A549 (cell line): Measurements from ENCODE around the gene NEMF. TPM values are rescaled to one million over a fixed set of nuclear protein-coding genes. Genes with fewer than 3 reads are reported as not detected.
A peak's percentile ranks its signal among the peaks of the same experiment; 100 is the strongest.
"Not testable (repeated sequence)": the region's sequence is repeated elsewhere in the genome, so short reads cannot be mapped to it uniquely, and the experiment has no call there.

Source experiments
- ATAC-seq, 2 experiments: fragments of 200-7000 bp in 1 of 2; fragments of >200 bp in 1 of 2; cut with Nextera tagmentation in 1 of 2; cut with Tn5 transposase in 1 of 2; 3 replicates each; pipeline versions ENCODE4 v1.8.0 to v1.9.1; 2018 to 2020; ENCODE audit warnings: mild to moderate bottlenecking in 1 of 2, moderate library complexity in 1 of 2
- CTCF ChIA-PET: fragments of 300-600 bp; sonication (Branson Sonifier 250); formaldehyde crosslinking; extraction: SDS; loops from one replicate; lab custom pipeline; 2021; ENCODE audit warnings: antibody characterized with exemption, inconsistent platforms; lab: Yijun Ruan, JAX
- POLR2A ChIA-PET: fragments of 350-600 bp; formaldehyde crosslinking; extraction: SDS; loops from one replicate; lab custom pipeline; 2021; ENCODE audit warnings: antibody characterized with exemption, inconsistent platforms; lab: Yijun Ruan, JAX
- DNase-seq, 2 experiments: peaks; one replicate each; pipeline versions ENCODE4 v3.0.0 to v3.0.0-alpha.2; 2011 to 2016; ENCODE audit warnings: low read depth in 1 of 2, low spot score in 1 of 2
- FAIRE-seq: peaks from 2 replicates; lab custom pipeline; 2011; peaks lifted over from hg19 to GRCh38; lab: Jason Lieb, UNC
- H3K27ac ChIP-seq, 2 experiments: fragments of >200 bp; sonication (Bioruptor Twin); formaldehyde crosslinking; 3 replicates each; pipeline ENCODE4 v1.5.1; 2016 to 2017
- H3K4me1 ChIP-seq: fragments of >200 bp; sonication (Bioruptor Twin); formaldehyde crosslinking; 3 replicates; pipeline ENCODE4 v1.6.1; 2016
- H3K4me2 ChIP-seq: fragments of >200 bp; sonication (Bioruptor Twin); formaldehyde crosslinking; 3 replicates; pipeline ENCODE4 v1.6.1; 2016
- H3K4me3 ChIP-seq: fragments of >200 bp; sonication (Bioruptor Twin); formaldehyde crosslinking; 3 replicates; pipeline ENCODE4 v1.5.1; 2016
- H3K9me3 ChIP-seq: fragments of >200 bp; sonication (Bioruptor Twin); formaldehyde crosslinking; 3 replicates; pipeline ENCODE4 v1.6.1; 2016
- CBX2 ChIP-seq: fragments of 200-600 bp; sonication (generic); IDR thresholded peaks from 2 replicates; pipeline ENCODE4 v1.6.1; 2016; ENCODE audit warnings: low read depth, mild to moderate bottlenecking, borderline replicate concordance
- EHF ChIP-seq: fragments of 250-450 bp; sonication (Bioruptor Pico); IDR thresholded peaks from 2 replicates; pipeline ENCODE4 v1.5.0; 2020; ENCODE audit warnings: mild to moderate bottlenecking
- HDAC2 ChIP-seq: fragments of 200-600 bp; sonication (generic); IDR thresholded peaks from 2 replicates; pipeline ENCODE4 v1.6.1; 2016
- MAZ ChIP-seq: fragments of 150-350 bp; IDR thresholded peaks from 2 replicates; pipeline ENCODE4 v1.6.1; 2014; ENCODE audit warnings: antibody characterized with exemption, low read depth, low read length, borderline replicate concordance
- NFE2L2 ChIP-seq: fragments of 150-350 bp; conservative IDR thresholded peaks from 2 replicates; pipeline ENCODE4 v1.6.1; 2014; ENCODE audit warnings: low read length
- PHF8 ChIP-seq: fragments of 200-600 bp; sonication (generic); IDR thresholded peaks from 2 replicates; pipeline ENCODE4 v1.6.1; 2016; ENCODE audit warnings: low read depth, mild to moderate bottlenecking, antibody characterized with exemption, moderate library complexity, borderline replicate concordance
- POLR2AphosphoS2 ChIP-seq: conservative IDR thresholded peaks from 2 replicates; pipeline ENCODE4 v1.6.1; 2012; ENCODE audit warnings: low read length, improper control_type of control experiment, inconsistent platforms
- REST ChIP-seq: fragments of 200-600 bp; sonication (generic); IDR thresholded peaks from 2 replicates; pipeline ENCODE4 v1.6.1; 2016; ENCODE audit warnings: antibody characterized with exemption, mild to moderate bottlenecking, moderate library complexity
- RNF2 ChIP-seq: fragments of 200-600 bp; sonication (generic); IDR thresholded peaks from 2 replicates; pipeline ENCODE4 v1.6.1; 2016; ENCODE audit warnings: low read depth, mild to moderate bottlenecking, antibody characterized with exemption, moderate library complexity, borderline replicate concordance
- ZFP36 ChIP-seq: fragments of 450-650 bp; IDR thresholded peaks from 2 replicates; pipeline ENCODE4 v1.6.1; 2014; ENCODE audit warnings: borderline replicate concordance; ENCODE audit not compliant: partially characterized antibody
- WGBS: methylation state at CpG from one replicate; pipeline ENCODE4 v1.1.6; 2017; ENCODE audit errors: missing lambda C conversion rate; 5-methylcytosine and 5-hydroxymethylcytosine counted together
- polyA plus RNA-seq, 4 experiments: library from polyadenylated mRNA; depleted of rRNA in 3 of 4; stranded (reverse); fragments of >200 nt; fragmentation: RNase III in 1 of 4; extraction: RNeasy Plus Mini Kit Qiagen cat#74134 plus additional on column Dnase treatment in 1 of 4; gene quantifications; 2 replicates in 3 of 4; 3 replicates in 1 of 4; pipeline ENCODE4 v1.2.3, GENCODE V29; 2011 to 2017

The NEMF gene
- polyA plus RNA-seq, 2 of the 4 experiments (the other 2 are of a cell fraction), result 58.3 to 59.6 TPM

- ATAC-seq, result no peak
These were observed 97.2 kb downstream of the NEMF start for GRCh38 chr14:49755378-49755777.

GRCh38 chr14:49754570-49755097 lies 98.0 kb downstream of the NEMF start:
- H3K27ac ChIP-seq, result no peak overlapping the region
- H3K9me3 ChIP-seq, result no peaks in the 10 kb centered on the region
- no peaks in the 10 kb centered on the region for H3K4me1 ChIP-seq
- POLR2A ChIA-PET, result no interaction called here
- no peak overlapping the region for H3K4me3 ChIP-seq
- ATAC-seq (no peak), DNase-seq (no peak), FAIRE-seq (no peak)
- TF ChIP-seq CBX2 (no peak), PHF8 (no peak)
- 45% methylated on average over 5 of the region's 5 CpGs for WGBS
- CTCF ChIA-PET, result no interaction called here
- H3K4me2 ChIP-seq, result no peak overlapping the region

More at GRCh38 chr14:49755378-49755777, 97.2 kb downstream of the NEMF start:
- H3K4me1 ChIP-seq, result no peaks in the 10 kb centered on the region
- CTCF ChIA-PET, result no interaction called here
- TF ChIP-seq POLR2AphosphoS2, result no peak
- TF ChIP-seq NFE2L2, result peak; percentile 67
- no peak for TF ChIP-seq MAZ
- TF ChIP-seq REST, result no peak
- TF ChIP-seq ZFP36, result no peak
- H3K4me2 ChIP-seq, result no peak overlapping the region
- H3K4me3 ChIP-seq, result no peak overlapping the region
- no peak for FAIRE-seq
- POLR2A ChIA-PET, result no interaction called here
- WGBS, result 62% methylated on average over 3 of the region's 3 CpGs
- no peak for DNase-seq
- no peaks in the 10 kb centered on the region for H3K9me3 ChIP-seq
- H3K27ac ChIP-seq, result no peak overlapping the region

GRCh38 chr14:49746476-49746875 lies 106.1 kb downstream of the NEMF start:
- FAIRE-seq, ATAC-seq, CTCF ChIA-PET: not testable (repeated sequence)

GRCh38 chr14:49745191-49745590 lies 107.4 kb downstream of the NEMF start:
- Histone ChIP-seq H3K4me3 (no peak overlapping the region), H3K9me3 (no peaks in the 10 kb centered on the region), H3K4me2 (no peak overlapping the region), H3K27ac (no peak overlapping the region), H3K4me1 (no peaks in the 10 kb centered on the region)
- DNase-seq, result no peak
- POLR2A ChIA-PET, result no interaction called here
- 30% methylated on average over 1 of the region's 1 CpG for WGBS
- no peak for ATAC-seq
- TF ChIP-seq HDAC2 (no peak), EHF (CRISPR knock-in tag) (no peak), RNF2 (no peak)
- CTCF ChIA-PET, result no interaction called here
- no peak for FAIRE-seq

More at GRCh38 chr14:49746476-49746875, 106.1 kb downstream of the NEMF start:
- H3K9me3 ChIP-seq, H3K27ac ChIP-seq, H3K4me2 ChIP-seq, DNase-seq, H3K4me3 ChIP-seq, H3K4me1 ChIP-seq, POLR2A ChIA-PET: not testable (repeated sequence)

GRCh38 chr14:49735669-49736068 lies 116.9 kb downstream of the NEMF start:
- H3K9me3 ChIP-seq, H3K4me1 ChIP-seq, H3K4me3 ChIP-seq, POLR2A ChIA-PET, CTCF ChIA-PET, FAIRE-seq, ATAC-seq, H3K27ac ChIP-seq, DNase-seq, H3K4me2 ChIP-seq: not testable (repeated sequence)
- WGBS, result 76% methylated on average over 4 of the region's 4 CpGs
